GM19099 (cell line): Measurements from ENCODE around the gene RNF186.

Experiments used
- POLR2A ChIP-seq: IDR thresholded peaks from 3 replicates; pipeline ENCODE4 v1.6.1; 2011; ENCODE audit warnings: low read depth; ENCODE audit not compliant: insufficient read length; ENCODE audit errors: extremely low read depth

RNF186 gene

DNA sequence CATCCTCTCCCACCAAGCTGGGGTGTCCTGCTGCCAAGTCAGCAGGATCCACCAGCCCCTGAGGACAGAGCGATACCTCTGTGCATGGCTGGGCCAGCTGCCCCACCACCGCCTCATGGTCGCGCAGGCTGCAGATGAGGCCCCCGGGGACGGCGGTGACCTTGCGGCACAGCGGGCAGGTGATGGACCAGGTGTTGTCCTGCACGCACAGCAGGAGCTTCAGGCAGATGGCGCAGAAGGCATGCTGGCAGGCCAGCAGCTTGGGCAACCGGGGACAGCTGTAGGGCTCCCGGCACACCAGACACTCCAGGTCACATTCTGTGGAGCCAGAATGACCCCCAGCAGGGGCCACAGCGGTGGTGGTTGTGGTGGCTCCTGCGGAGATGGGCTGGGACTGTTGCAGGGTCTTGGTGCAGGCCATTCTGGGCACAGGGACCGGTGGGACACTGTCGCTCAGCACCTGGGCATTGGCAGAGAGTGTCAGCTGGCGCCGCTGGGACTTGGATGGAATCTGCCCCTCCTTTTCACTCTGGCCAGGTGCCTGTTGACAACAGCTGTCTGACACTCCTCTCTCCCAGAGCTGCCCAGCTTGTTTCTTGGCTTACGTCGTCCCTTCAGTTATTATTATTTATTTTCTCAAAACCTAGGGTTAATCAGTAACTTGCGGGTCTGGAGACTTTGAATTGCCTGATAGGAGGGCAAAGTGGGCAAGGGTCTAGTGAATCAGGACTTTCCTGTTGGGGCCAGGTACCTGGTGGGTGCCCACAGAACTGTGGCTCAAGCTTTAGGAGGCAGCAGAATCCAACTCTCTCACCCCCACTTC is at the start of gene RNF186:
TSS of gene RNF186 (minus strand) at position 603 of the 823 bp plus-strand sequence. CDS start at position 421, 182 bp downstream.
- no peak for TF ChIP-seq POLR2A

GRCh38 chr1:19864570-19865160 is 49.6 kb upstream of the RNF186 start:
- TF ChIP-seq POLR2A = no peak

DNA sequence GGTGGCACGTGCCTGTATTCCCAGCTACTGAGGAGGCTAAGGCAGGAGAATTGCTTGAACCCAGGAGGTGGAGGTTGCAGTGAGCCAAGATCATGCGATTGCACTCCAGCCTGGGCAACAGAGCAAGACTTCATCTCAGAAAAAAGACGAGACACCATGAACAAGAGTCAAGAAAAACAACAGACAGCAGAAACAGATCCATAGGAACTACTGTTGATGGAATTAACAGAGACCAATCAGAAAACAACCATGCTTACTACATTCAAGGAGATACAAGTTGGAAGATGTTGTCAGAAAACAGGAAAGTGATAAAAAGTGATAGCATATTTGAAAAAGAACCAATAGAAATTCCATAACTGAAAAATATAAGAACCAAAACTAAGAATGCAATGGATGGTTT is 47.9 kb upstream of the RNF186 start:
- no peak for TF ChIP-seq POLR2A

DNA sequence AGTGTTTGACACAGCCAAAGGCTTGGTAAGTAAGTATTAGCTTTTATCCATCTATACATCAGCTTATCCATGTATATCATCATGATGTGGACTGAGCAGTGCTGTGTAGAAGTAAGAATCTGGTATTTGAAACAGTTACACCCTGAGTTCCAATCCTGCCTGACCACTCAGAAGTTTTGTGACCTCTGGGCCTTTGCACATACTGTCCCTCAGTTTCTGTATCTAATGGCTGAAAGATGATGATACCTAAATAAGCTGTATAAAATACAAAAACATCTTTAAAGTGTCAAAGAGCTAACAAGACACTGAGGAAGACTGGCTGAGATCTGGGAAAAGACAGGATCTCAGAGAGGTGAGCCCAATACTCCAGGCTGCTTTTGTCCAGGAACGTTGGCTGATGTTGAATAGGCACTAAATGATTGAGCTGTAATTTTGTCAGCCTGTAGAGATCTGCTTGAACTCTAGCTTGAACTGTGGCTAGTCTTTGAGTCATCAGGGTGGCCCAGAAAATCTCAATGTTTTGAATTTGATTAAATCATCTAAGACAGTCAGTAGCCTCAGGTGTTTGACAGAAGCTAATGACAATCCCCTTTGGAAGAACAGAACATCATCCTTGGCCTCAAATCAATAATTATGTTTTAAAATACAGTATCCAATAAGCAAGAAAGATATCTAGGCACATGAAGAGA is 46.9 kb upstream of the RNF186 start:
- TF ChIP-seq POLR2A = no peak

- no peak for TF ChIP-seq POLR2A
These were observed 46.0 kb upstream of the RNF186 start for GRCh38 chr1:19861034-19861433.

DNA sequence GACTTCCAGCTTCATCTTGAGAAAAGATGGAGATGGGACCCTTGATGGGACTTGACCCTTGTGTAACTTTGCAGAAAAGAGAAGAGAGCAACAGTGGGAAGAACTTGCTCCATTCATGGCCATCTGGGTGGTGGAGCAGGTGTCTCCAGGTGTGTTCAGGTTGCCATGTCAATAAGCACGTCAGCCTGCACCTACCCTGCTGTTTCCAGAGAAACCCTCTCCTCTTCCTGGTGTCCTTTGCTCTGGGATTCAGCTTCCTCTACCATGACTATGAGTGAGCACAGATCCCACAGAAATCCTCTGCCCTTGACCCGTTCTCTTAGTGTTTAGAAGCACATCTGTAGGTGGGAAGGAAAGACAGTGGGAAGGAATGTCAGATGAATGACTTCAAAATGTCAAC is 45.3 kb upstream of the RNF186 start:
- no peak for TF ChIP-seq POLR2A

- no peak for TF ChIP-seq POLR2A
These were observed 44.8 kb upstream of the RNF186 start for GRCh38 chr1:19859876-19860275.

DNA sequence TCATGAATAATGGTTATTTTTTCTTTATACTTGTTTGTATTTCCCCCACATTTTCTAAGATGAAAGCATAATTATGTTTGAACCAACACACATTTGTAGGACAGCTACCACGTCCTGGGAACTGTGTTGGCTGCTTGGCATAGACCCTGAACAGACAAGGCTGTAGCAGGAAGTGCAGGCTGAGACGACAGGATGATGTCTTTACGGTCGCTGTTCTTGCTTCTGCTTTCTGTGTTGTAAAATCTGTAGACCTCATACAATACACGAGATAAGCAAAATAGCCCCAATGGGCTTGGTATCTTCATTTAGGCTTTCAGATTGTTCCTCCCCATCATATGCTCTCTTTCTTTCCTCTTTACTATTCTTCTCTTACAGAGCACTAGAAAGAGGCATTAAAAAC is 43.8 kb upstream of the RNF186 start:
- TF ChIP-seq POLR2A = no peak

GRCh38 chr1:19854866-19855265 is 39.8 kb upstream of the RNF186 start:
- TF ChIP-seq POLR2A = no peak

- no peak for TF ChIP-seq POLR2A
These were observed 37.0 kb upstream of the RNF186 start for GRCh38 chr1:19852036-19852435.

- no peak for TF ChIP-seq POLR2A
These were observed 35.1 kb upstream of the RNF186 start for GRCh38 chr1:19850214-19850613.

DNA sequence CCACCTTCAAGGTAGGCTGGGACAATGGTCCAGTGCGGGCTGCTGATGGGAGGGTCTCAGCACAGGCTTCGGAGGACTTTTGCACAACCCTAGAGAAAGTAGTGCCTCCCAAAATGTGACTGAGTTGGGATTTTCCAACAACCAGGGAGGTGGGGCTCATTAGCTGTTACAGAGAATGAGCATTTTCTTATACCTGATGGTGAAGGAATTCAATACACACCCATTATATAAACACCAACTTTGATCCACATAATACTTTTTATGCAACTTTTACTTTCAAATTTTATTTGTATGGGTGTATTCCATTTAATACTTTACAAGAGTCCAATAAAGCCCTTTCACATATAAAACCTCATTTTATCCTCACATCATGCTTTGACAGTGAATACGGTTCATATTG is 31.3 kb upstream of the RNF186 start:
- TF ChIP-seq POLR2A = no peak

GRCh38 chr1:19845555-19845954 is 30.5 kb upstream of the RNF186 start:
- TF ChIP-seq POLR2A = no peak

DNA sequence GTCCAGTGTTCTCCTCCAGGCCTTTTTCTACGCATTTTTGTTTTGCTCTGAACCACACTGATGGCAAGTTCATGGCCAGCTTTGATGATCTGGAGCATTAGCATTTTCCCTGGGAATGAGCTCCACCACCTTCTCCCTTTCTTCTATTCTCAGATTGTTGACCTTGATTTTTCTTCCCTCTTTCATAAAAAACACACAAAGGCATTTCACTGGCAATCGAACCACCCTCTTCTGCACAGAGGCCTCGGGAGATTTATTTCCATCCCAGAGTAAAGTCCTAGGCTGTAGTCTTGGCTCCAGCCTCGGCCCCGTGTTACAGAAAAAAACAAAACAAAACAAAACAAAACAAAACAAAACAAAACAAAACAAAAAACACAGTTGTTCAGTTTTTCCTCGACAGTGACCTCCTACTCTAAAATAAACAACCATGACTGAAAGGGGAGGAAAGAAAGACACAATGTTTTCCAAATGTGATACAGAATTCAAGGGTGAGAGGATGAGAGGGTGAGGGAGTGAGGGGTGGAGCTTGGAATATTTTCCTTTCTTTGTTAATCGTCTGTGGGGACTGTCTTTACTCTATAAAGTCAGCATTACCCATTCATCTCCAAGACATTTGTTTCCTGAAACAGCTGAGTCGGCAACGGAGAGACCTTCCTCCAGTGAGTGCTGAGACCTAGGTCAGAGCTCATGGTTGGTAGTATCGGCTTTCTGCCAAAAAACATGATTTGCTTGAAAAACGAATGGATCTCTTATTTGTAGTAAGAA is 29.8 kb upstream of the RNF186 start:
- no peak for TF ChIP-seq POLR2A

DNA sequence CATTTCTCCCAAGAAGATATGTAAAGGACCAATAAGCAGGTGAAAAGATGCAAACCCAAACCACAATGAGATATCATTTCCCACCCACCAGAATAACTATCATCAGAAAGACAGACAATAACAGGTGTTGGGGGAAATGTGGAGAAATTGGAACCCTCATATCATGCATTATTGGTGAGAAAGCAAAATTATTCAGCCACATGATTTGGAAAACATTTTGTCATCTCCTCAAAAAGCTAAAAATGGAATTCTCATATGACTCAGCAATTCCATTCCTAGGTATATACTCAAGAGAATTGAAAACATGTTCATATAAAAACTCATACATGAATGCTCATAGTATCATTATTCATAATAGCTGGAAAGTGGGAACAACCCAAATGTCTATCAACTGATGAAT is 25.1 kb upstream of the RNF186 start:
- TF ChIP-seq POLR2A = no peak
